ENCODE results near the gene KIF5C.

KIF5C gene

DNA sequence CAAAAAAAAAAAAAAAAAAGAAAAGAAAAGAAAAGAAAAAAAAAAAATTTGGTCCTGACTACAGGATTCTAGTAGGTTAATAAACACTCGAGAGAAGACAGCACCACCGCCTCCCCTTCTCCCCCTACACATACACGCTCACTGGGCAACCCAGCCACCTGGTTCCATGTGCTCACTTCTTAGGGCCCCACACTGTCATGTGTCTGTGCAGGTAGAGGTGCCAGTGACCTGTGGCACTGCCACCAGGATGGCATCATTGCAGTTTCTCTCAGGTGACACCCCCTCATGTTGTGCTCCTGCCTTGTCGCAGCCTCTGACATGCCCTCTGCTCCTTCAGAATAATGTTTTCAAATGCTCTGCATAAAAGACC, 123.8 kb downstream of the KIF5C start:
- WGBS (ENCODE audit: insufficient coverage), result 100% methylated on average over 4 of the region's 4 CpGs
- no peak overlapping the region for H3K4me3 ChIP-seq (ENCODE audit: control insufficient read depth in 1 of 7, extremely low read depth in 1 of 7, insufficient read depth in 4 of 7, low read depth in 2 of 7, low read length in 6 of 7)
- no peaks in the 10 kb centered on the region for H3K9me3 ChIP-seq (ENCODE audit: control extremely low read depth in 1 of 5, control insufficient read depth in 4 of 5, insufficient read depth in 2 of 5, low read depth in 1 of 5, low read length in 4 of 5)
- no peaks in the 10 kb centered on the region for H3K36me3 ChIP-seq (ENCODE audit: control insufficient read depth in 4 of 4, insufficient read depth in 4 of 4, low read length in 3 of 4)
- POLR2A ChIA-PET, result no interaction called here
- peaks cover 0 to 6% (median 0%) of the 10 kb centered on the region in 5 experiments for H3K27me3 ChIP-seq (replicated peaks in 2 of 5; ENCODE audit: control insufficient read depth in 4 of 5, insufficient read depth in 5 of 5, low read length in 4 of 5)
- CTCF ChIA-PET, result interaction anchor here (0.6 kb wide), 1 partner anchor 16 kb away, joined by 3 read pairs; no protein-coding TSS in a partner anchor
- DNase-seq, result no peak
- H3K27ac ChIP-seq (ENCODE audit: insufficient read depth in 1 of 2, low read depth in 1 of 2, low read length in 2 of 2, poor library complexity in 1 of 2, severe bottlenecking in 2 of 2), result no peak overlapping the region
- H3K4me1 ChIP-seq (ENCODE audit: control extremely low read depth in 1 of 4, control insufficient read depth in 4 of 4, insufficient read depth in 4 of 4, low read length in 3 of 4), result peaks cover 0 to 2% (median 0%) of the 10 kb centered on the region in 4 experiments

DNA sequence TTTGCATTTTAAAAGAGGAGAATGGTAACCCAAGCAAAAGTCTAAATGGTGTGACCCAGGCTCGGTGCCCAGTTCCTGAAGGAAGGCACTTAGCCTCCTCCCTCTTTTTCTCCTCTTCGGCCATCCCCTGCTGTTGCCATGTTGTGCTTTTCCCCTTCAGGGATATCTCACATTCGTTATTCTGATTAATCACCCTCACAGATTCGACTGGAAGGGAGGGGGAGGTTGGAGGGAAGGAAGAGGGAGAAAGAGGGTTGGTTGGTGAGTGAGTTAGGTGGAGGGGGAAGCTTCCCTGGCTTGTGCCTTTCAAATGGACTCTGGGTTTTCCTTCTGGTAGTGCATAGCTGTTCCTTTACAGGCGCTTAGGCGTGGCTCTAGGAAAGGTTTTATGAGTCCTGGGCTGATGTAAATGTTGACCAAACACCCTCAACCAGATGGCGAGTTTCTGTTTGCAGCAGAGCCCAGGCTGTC, 124.5 kb downstream of the KIF5C start:
- Histone ChIP-seq H3K27me3 (replicated peaks in 2 of 5; ENCODE audit: control insufficient read depth in 4 of 5, insufficient read depth in 5 of 5, low read length in 4 of 5) (peaks cover 0 to 6% (median 0%) of the 10 kb centered on the region in 5 experiments), H3K9me3 (ENCODE audit: control extremely low read depth in 1 of 5, control insufficient read depth in 4 of 5, insufficient read depth in 2 of 5, low read depth in 1 of 5, low read length in 4 of 5) (no peaks in the 10 kb centered on the region), H3K4me3 (ENCODE audit: control insufficient read depth in 1 of 7, extremely low read depth in 1 of 7, insufficient read depth in 4 of 7, low read depth in 2 of 7, low read length in 6 of 7) (no peak overlapping the region), H3K36me3 (ENCODE audit: control insufficient read depth in 4 of 4, insufficient read depth in 4 of 4, low read length in 3 of 4) (no peaks in the 10 kb centered on the region), H3K27ac (ENCODE audit: insufficient read depth in 1 of 2, low read depth in 1 of 2, low read length in 2 of 2, poor library complexity in 1 of 2, severe bottlenecking in 2 of 2) (no peak overlapping the region), H3K4me1 (ENCODE audit: control extremely low read depth in 1 of 4, control insufficient read depth in 4 of 4, insufficient read depth in 4 of 4, low read length in 3 of 4) (peaks cover 0 to 2% (median 0%) of the 10 kb centered on the region in 4 experiments)
- 79% methylated on average over 4 of the region's 7 CpGs for WGBS (ENCODE audit: insufficient coverage)
- CTCF ChIA-PET, result interaction anchor here (0.6 kb wide), 1 partner anchor 9 kb away, joined by 3 read pairs; no protein-coding TSS in a partner anchor
- POLR2A ChIA-PET, result no interaction called here
- no peak for DNase-seq

DNA sequence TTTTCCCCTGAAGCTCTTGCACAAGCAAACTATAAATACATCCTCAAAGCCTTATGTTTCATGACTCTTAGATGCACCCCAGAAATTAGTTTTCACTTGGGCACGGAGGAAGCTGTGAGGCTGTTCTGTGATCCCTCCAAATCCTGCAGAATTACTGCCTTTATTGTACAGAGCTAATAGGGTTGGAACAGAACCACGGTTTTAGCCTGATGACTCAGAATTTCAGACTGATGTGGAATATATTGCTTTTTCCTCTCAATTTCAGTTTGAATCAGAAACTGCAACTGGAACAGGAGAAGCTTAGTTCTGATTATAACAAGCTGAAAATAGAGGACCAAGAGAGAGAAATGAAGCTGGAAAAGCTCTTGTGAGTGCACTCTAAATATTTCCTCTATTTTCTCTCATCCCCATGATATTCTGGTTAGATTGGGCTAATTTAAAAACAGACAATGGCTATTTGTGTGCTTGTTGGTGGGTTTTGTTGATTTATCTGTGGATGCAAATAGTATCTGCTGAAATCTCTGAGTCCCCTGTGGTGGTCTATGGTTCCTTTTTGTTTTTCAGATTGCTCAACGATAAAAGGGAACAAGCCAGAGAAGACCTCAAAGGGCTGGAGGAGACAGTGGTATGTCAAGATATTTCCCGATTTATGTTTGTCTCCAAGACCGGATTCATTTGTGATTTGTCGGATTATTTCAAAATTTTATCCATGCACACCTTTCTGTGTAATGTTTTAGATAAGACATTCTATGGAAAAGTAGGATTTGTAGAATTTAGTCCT, 125.3 kb downstream of the KIF5C start:
- Histone ChIP-seq H3K27ac (ENCODE audit: insufficient read depth in 1 of 2, low read depth in 1 of 2, low read length in 2 of 2, poor library complexity in 1 of 2, severe bottlenecking in 2 of 2) (no peak overlapping the region), H3K9me3 (ENCODE audit: control extremely low read depth in 1 of 5, control insufficient read depth in 4 of 5, insufficient read depth in 2 of 5, low read depth in 1 of 5, low read length in 4 of 5) (no peaks in the 10 kb centered on the region), H3K4me1 (ENCODE audit: control extremely low read depth in 1 of 4, control insufficient read depth in 4 of 4, insufficient read depth in 4 of 4, low read length in 3 of 4) (no peaks in the 10 kb centered on the region), H3K27me3 (replicated peaks in 2 of 5; ENCODE audit: control insufficient read depth in 4 of 5, insufficient read depth in 5 of 5, low read length in 4 of 5) (peaks cover 0 to 6% (median 0%) of the 10 kb centered on the region in 5 experiments), H3K4me3 (ENCODE audit: control insufficient read depth in 1 of 7, extremely low read depth in 1 of 7, insufficient read depth in 4 of 7, low read depth in 2 of 7, low read length in 6 of 7) (no peak overlapping the region), H3K36me3 (ENCODE audit: control insufficient read depth in 4 of 4, insufficient read depth in 4 of 4, low read length in 3 of 4) (no peaks in the 10 kb centered on the region)
- CTCF ChIA-PET, result interaction anchor here (0.6 to 2.4 kb wide), 2 partner anchors 10 to 17 kb away, joined by 3 to 9 read pairs; no protein-coding TSS in a partner anchor
- POLR2A ChIA-PET, result no interaction called here
- 61% methylated on average over 2 of the region's 6 CpGs for WGBS (ENCODE audit: insufficient coverage)
- DNase-seq, result no peak

DNA sequence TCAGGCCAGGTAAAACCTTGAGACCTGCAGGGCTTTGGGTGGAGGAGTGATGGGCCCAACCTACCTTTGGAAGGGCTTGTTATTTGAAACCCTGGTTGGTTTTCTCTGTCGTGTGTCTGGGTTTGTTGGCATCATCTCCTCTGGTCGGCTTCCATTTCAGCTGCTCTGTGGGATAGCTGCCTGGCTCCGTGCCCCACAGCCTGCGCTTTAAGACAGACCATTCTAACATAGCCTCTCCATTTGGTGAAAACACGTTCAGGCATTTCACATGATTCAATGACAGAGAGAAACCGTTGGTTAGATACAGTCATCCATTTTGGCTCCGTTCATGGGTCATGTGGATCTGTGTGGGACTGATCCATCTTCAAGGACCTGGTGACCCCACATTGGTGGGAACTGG, 126.5 kb downstream of the KIF5C start:
- 93% methylated on average over 6 of the region's 7 CpGs for WGBS (ENCODE audit: insufficient coverage)
- H3K4me1 ChIP-seq (ENCODE audit: control extremely low read depth in 1 of 4, control insufficient read depth in 4 of 4, insufficient read depth in 4 of 4, low read length in 3 of 4), result no peaks in the 10 kb centered on the region
- no peaks in the 10 kb centered on the region for H3K9me3 ChIP-seq (ENCODE audit: control extremely low read depth in 1 of 5, control insufficient read depth in 4 of 5, insufficient read depth in 2 of 5, low read depth in 1 of 5, low read length in 4 of 5)
- no peak for DNase-seq
- no peaks in the 10 kb centered on the region for H3K36me3 ChIP-seq (ENCODE audit: control insufficient read depth in 4 of 4, insufficient read depth in 4 of 4, low read length in 3 of 4)
- peaks cover 0 to 6% (median 0%) of the 10 kb centered on the region in 5 experiments for H3K27me3 ChIP-seq (replicated peaks in 2 of 5; ENCODE audit: control insufficient read depth in 4 of 5, insufficient read depth in 5 of 5, low read length in 4 of 5)
- CTCF ChIA-PET, result interaction anchor here (2.4 kb wide), 1 partner anchor 16 kb away, joined by 9 read pairs; no protein-coding TSS in a partner anchor
- H3K4me3 ChIP-seq (ENCODE audit: control insufficient read depth in 1 of 7, extremely low read depth in 1 of 7, insufficient read depth in 4 of 7, low read depth in 2 of 7, low read length in 6 of 7), result no peak overlapping the region
- H3K27ac ChIP-seq (ENCODE audit: insufficient read depth in 1 of 2, low read depth in 1 of 2, low read length in 2 of 2, poor library complexity in 1 of 2, severe bottlenecking in 2 of 2), result no peak overlapping the region
- POLR2A ChIA-PET, result no interaction called here

DNA sequence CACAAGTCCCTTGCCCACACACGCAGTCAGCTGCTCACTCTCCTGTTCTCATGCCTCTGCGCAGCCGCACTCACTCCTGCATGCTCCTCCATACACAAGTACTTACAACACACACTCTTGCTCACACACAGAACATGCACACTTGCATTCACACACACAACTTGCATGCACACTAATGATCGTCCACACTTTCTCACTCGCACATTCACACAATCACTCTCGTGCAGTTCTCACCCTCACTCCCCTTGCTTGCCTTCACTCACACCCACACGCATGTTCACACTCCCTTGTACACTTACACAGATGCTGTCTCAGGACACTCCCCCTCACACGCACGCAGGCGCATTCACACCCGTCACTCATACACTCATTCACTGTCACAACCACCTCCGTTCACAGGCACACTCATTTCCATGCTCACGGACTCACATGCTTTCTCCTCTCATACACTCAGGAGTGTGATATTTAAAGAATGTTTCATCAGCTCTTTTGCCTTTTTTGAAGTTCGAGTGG, 127.4 kb downstream of the KIF5C start:
- H3K9me3 ChIP-seq (ENCODE audit: control extremely low read depth in 1 of 5, control insufficient read depth in 4 of 5, insufficient read depth in 2 of 5, low read depth in 1 of 5, low read length in 4 of 5), result no peaks in the 10 kb centered on the region
- ChIA-PET CTCF (interaction anchor here (2.4 kb wide), 1 partner anchor 15 kb away, joined by 9 read pairs; no protein-coding TSS in a partner anchor), POLR2A (no interaction called here)
- peaks cover 0 to 6% (median 0%) of the 10 kb centered on the region in 5 experiments for H3K27me3 ChIP-seq (replicated peaks in 2 of 5; ENCODE audit: control insufficient read depth in 4 of 5, insufficient read depth in 5 of 5, low read length in 4 of 5)
- no peaks in the 10 kb centered on the region for H3K4me1 ChIP-seq (ENCODE audit: control extremely low read depth in 1 of 4, control insufficient read depth in 4 of 4, insufficient read depth in 4 of 4, low read length in 3 of 4)
- no peak overlapping the region for H3K27ac ChIP-seq (ENCODE audit: insufficient read depth in 1 of 2, low read depth in 1 of 2, low read length in 2 of 2, poor library complexity in 1 of 2, severe bottlenecking in 2 of 2)
- H3K4me3 ChIP-seq (ENCODE audit: control insufficient read depth in 1 of 7, extremely low read depth in 1 of 7, insufficient read depth in 4 of 7, low read depth in 2 of 7, low read length in 6 of 7), result no peak overlapping the region
- DNase-seq, result no peak
- H3K36me3 ChIP-seq (ENCODE audit: control insufficient read depth in 4 of 4, insufficient read depth in 4 of 4, low read length in 3 of 4), result no peaks in the 10 kb centered on the region
- 98% methylated on average over 14 of the region's 14 CpGs for WGBS (ENCODE audit: insufficient coverage)

DNA sequence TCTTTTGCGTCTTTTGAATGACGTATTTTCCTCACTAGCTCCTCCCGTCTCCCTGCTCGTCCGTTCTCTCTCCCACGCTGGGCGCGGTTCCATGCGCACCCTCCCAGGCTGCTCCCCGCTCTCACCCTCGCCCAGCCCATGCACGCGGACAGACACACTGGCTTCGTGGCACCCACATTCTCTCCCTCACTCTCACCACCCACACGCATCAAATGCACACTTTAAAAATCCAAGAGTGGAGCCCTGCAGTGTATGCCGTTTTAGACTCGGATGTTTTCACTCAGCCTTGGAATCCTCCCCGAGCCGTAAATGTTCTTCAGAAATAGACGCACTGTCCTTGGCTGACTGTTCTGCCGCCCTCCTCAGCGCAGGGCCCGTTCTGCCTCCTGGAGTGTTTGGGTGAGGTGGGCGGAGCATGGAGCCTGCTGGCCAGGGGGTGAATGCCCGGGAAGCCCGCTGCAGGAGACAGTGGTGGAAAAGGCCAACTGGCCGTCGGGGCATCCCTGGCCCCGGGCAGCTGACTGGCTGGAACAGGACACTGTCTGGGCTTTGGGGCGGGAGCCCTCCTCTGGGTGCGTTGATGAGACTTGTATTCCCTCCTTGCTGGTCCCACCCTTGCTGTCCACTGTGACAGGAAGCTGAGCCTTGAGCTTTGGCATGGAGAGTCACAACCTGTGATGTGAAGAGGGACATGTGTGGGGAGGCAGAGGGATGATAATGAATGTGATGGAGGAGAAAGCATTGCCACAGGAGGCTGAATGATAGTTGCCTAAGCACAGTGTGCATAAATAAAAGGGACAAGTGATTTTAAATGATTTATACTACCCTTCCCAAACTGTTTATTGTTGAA, 128.1 kb downstream of the KIF5C start:
- ChIA-PET POLR2A (no interaction called here), CTCF (interaction anchor here (2.4 kb wide), 1 partner anchor 14 kb away, joined by 9 read pairs; no protein-coding TSS in a partner anchor)
- Histone ChIP-seq H3K9me3 (ENCODE audit: control extremely low read depth in 1 of 5, control insufficient read depth in 4 of 5, insufficient read depth in 2 of 5, low read depth in 1 of 5, low read length in 4 of 5) (no peaks in the 10 kb centered on the region), H3K4me1 (ENCODE audit: control extremely low read depth in 1 of 4, control insufficient read depth in 4 of 4, insufficient read depth in 4 of 4, low read length in 3 of 4) (no peaks in the 10 kb centered on the region), H3K27ac (ENCODE audit: insufficient read depth in 1 of 2, low read depth in 1 of 2, low read length in 2 of 2, poor library complexity in 1 of 2, severe bottlenecking in 2 of 2) (no peak overlapping the region), H3K27me3 (replicated peaks in 2 of 5; ENCODE audit: control insufficient read depth in 4 of 5, insufficient read depth in 5 of 5, low read length in 4 of 5) (peaks cover 0 to 6% (median 0%) of the 10 kb centered on the region in 5 experiments), H3K36me3 (ENCODE audit: control insufficient read depth in 4 of 4, insufficient read depth in 4 of 4, low read length in 3 of 4) (no peaks in the 10 kb centered on the region), H3K4me3 (ENCODE audit: control insufficient read depth in 1 of 7, extremely low read depth in 1 of 7, insufficient read depth in 4 of 7, low read depth in 2 of 7, low read length in 6 of 7) (no peak overlapping the region)
- no peak for DNase-seq
- WGBS (ENCODE audit: insufficient coverage), result 98% methylated on average over 28 of the region's 31 CpGs

All from common myeloid progenitor, CD34-positive (primary cell).